HEK293 (cell line): ENCODE data around the gene TCF7L2.

ENCODE experiments used
- CTCF ChIA-PET: fragments of 350-600 bp; formaldehyde crosslinking; extraction: SDS; loops from one replicate; lab custom pipeline; 2021; ENCODE audit warnings: antibody characterized with exemption; lab: Yijun Ruan, JAX
- POLR2A ChIA-PET: fragments of 300-600 bp; formaldehyde crosslinking; extraction: SDS; loops from one replicate; lab custom pipeline; 2020; ENCODE audit warnings: antibody characterized with exemption, inconsistent platforms; lab: Yijun Ruan, JAX
- H3K27ac ChIP-seq: fragments of 200-500 bp; sonication (Bioruptor generic); 2 replicates; pipeline ENCODE4 v1.5.1; 2014; ENCODE audit warnings: low read depth, low read length, control low read depth, inconsistent platforms; ENCODE audit errors: extremely low read depth
- H3K36me3 ChIP-seq, 2 experiments: fragments of 200-500 bp in 1 of 2; sonication (Bioruptor generic) in 1 of 2; 1 replicate in 1 of 2; 2 replicates in 1 of 2; pipeline ENCODE4 v1.5.1; 2014 to 2017; ENCODE audit warnings: inconsistent platforms in 2 of 2, low read length in 2 of 2; ENCODE audit not compliant: control insufficient read depth in 2 of 2, insufficient read depth in 1 of 2
- H3K4me1 ChIP-seq: fragments of 200-500 bp; sonication (Bioruptor generic); 2 replicates; pipeline ENCODE4 v1.5.1; 2014; ENCODE audit warnings: mild to moderate bottlenecking, low read length, inconsistent platforms; ENCODE audit not compliant: control insufficient read depth, insufficient read depth
- H3K4me3 ChIP-seq: 2 replicates; pipeline ENCODE4 v1.5.1; 2011; ENCODE audit warnings: low read depth, mild to moderate bottlenecking, control low read depth, low read length, moderate library complexity
- H3K9me3 ChIP-seq: fragments of 200-500 bp; sonication (Bioruptor generic); 2 replicates; pipeline ENCODE4 v1.5.1; 2014; ENCODE audit warnings: low read depth, low read length, inconsistent platforms; ENCODE audit not compliant: control insufficient read depth, insufficient read depth
- FEZF1 ChIP-seq: fragments of 450-650 bp; formaldehyde crosslinking; IDR thresholded peaks from 2 replicates; pipeline ENCODE4 v1.5.1; 2016; ENCODE audit warnings: missing biosample characterization, missing genetic modification characterization
- GLIS1 ChIP-seq: fragments of 450-650 bp; formaldehyde crosslinking; IDR thresholded peaks from 2 replicates; pipeline ENCODE4 v1.5.1; 2016; ENCODE audit warnings: missing biosample characterization, missing genetic modification characterization
- OSR2 ChIP-seq: fragments of 450-650 bp; formaldehyde crosslinking; IDR thresholded peaks from 2 replicates; pipeline ENCODE4 v1.5.1; 2016; ENCODE audit warnings: missing biosample characterization, missing genetic modification characterization
- PRDM1 ChIP-seq: fragments of 450-650 bp; formaldehyde crosslinking; IDR thresholded peaks from 2 replicates; pipeline ENCODE4; 2016; ENCODE audit warnings: missing biosample characterization, missing genetic modification characterization
- TCF7L2 ChIP-seq: IDR thresholded peaks from 2 replicates; pipeline ENCODE4 v1.6.1; 2011; ENCODE audit warnings: low read depth, mild to moderate bottlenecking, inconsistent platforms, low read length, moderate library complexity, borderline replicate concordance
- ZBTB20 ChIP-seq: fragments of 450-650 bp; formaldehyde crosslinking; IDR thresholded peaks from 2 replicates; pipeline ENCODE4 v1.5.1; 2016; ENCODE audit warnings: missing biosample characterization, missing genetic modification characterization
- ZBTB48 ChIP-seq: fragments of 450-650 bp; formaldehyde crosslinking; IDR thresholded peaks from 2 replicates; pipeline ENCODE4 v1.5.1; 2016; ENCODE audit warnings: missing biosample characterization, missing genetic modification characterization
- ZEB2 ChIP-seq: fragments of 450-650 bp; formaldehyde crosslinking; IDR thresholded peaks from 2 replicates; pipeline ENCODE4 v1.5.1; 2016; ENCODE audit warnings: missing biosample characterization, missing genetic modification characterization
- ZNF121 ChIP-seq: fragments of 450-650 bp; formaldehyde crosslinking; IDR thresholded peaks from 2 replicates; pipeline ENCODE4 v1.5.1; 2016; ENCODE audit warnings: missing biosample characterization, missing genetic modification characterization
- ZNF416 ChIP-seq: fragments of 450-650 bp; formaldehyde crosslinking; IDR thresholded peaks from 2 replicates; pipeline ENCODE4 v1.5.1; 2016; ENCODE audit warnings: missing biosample characterization, missing genetic modification characterization
- ZNF654 ChIP-seq: fragments of 450-650 bp; formaldehyde crosslinking; IDR thresholded peaks from 2 replicates; pipeline ENCODE4 v1.5.1; 2016; ENCODE audit warnings: low read depth, missing biosample characterization, missing genetic modification characterization
- ZNF76 ChIP-seq: fragments of 450-650 bp; formaldehyde crosslinking; IDR thresholded peaks from 2 replicates; pipeline ENCODE4; 2016; ENCODE audit warnings: low read depth, missing biosample characterization, missing genetic modification characterization, borderline replicate concordance
- ZSCAN30 ChIP-seq: fragments of 450-650 bp; IDR thresholded peaks from 2 replicates; pipeline ENCODE4 v1.5.1; 2018; ENCODE audit warnings: missing biosample characterization, mild to moderate bottlenecking, missing genetic modification characterization, moderate library complexity
- TF ChIP-seq, protein P1 (sequence below): fragments of 450-650 bp; formaldehyde crosslinking; conservative IDR thresholded peaks from 2 replicates; pipeline ENCODE4 v1.5.1; 2016; ENCODE audit warnings: low read depth, missing biosample characterization, missing genetic modification characterization
- TF ChIP-seq, protein P2 (sequence below): fragments of 450-650 bp; formaldehyde crosslinking; IDR thresholded peaks from 2 replicates; pipeline ENCODE4 v1.5.1; 2016; ENCODE audit warnings: missing biosample characterization, missing genetic modification characterization
- TF ChIP-seq, protein P3 (sequence below): fragments of 450-650 bp; formaldehyde crosslinking; IDR thresholded peaks from 2 replicates; pipeline ENCODE4 v1.5.1; 2016; ENCODE audit warnings: missing biosample characterization, missing genetic modification characterization, low read depth
- TF ChIP-seq, protein P4 (sequence below): fragments of 450-650 bp; formaldehyde crosslinking; IDR thresholded peaks from 2 replicates; pipeline ENCODE4 v1.5.1; 2017; ENCODE audit warnings: missing biosample characterization, missing genetic modification characterization
- TF ChIP-seq, protein P5 (sequence below): fragments of 450-650 bp; formaldehyde crosslinking; IDR thresholded peaks from 2 replicates; pipeline ENCODE4 v1.5.1; 2016; ENCODE audit warnings: missing biosample characterization, missing genetic modification characterization
- TF ChIP-seq, protein P6 (sequence below): fragments of 450-650 bp; formaldehyde crosslinking; IDR thresholded peaks from 2 replicates; pipeline ENCODE4 v1.5.0; 2017; ENCODE audit warnings: missing biosample characterization, missing genetic modification characterization, borderline replicate concordance
- TF ChIP-seq, protein P7 (sequence below): fragments of 450-650 bp; formaldehyde crosslinking; IDR thresholded peaks from 2 replicates; pipeline ENCODE4 v1.5.1; 2016; ENCODE audit warnings: missing biosample characterization, missing genetic modification characterization

TCF7L2 gene

DNA sequence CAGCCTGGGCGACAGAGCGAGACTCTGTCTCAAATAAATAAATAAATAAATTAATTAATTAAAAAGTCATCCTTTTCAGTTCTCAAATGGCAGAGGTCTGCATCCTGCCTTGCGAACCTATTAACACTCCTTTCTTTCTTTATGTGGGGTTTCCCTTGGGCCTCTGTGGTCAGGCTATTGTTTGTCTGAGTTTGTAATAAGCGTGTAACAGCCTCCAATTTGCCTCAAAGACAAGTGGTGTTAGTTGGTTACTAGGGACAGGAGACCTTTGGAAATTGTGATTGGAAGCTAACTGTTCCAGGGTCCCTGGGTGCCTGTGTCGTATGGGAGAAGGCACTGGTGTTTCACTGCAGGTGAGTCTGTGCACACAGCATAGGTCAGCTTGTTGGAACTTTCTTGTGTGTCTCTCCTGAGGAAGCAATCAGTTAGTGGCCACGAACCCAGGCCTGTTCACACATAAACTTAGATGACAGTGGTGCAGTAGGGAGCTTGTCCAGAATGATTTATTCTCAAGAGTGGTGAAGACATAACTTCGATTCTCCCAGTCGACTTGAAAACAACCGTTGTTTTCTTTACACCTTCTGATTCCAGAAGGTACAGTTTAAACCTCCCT, 33.5 kb downstream of the TCF7L2 start (continued):
- TF ChIP-seq, protein P1, sequence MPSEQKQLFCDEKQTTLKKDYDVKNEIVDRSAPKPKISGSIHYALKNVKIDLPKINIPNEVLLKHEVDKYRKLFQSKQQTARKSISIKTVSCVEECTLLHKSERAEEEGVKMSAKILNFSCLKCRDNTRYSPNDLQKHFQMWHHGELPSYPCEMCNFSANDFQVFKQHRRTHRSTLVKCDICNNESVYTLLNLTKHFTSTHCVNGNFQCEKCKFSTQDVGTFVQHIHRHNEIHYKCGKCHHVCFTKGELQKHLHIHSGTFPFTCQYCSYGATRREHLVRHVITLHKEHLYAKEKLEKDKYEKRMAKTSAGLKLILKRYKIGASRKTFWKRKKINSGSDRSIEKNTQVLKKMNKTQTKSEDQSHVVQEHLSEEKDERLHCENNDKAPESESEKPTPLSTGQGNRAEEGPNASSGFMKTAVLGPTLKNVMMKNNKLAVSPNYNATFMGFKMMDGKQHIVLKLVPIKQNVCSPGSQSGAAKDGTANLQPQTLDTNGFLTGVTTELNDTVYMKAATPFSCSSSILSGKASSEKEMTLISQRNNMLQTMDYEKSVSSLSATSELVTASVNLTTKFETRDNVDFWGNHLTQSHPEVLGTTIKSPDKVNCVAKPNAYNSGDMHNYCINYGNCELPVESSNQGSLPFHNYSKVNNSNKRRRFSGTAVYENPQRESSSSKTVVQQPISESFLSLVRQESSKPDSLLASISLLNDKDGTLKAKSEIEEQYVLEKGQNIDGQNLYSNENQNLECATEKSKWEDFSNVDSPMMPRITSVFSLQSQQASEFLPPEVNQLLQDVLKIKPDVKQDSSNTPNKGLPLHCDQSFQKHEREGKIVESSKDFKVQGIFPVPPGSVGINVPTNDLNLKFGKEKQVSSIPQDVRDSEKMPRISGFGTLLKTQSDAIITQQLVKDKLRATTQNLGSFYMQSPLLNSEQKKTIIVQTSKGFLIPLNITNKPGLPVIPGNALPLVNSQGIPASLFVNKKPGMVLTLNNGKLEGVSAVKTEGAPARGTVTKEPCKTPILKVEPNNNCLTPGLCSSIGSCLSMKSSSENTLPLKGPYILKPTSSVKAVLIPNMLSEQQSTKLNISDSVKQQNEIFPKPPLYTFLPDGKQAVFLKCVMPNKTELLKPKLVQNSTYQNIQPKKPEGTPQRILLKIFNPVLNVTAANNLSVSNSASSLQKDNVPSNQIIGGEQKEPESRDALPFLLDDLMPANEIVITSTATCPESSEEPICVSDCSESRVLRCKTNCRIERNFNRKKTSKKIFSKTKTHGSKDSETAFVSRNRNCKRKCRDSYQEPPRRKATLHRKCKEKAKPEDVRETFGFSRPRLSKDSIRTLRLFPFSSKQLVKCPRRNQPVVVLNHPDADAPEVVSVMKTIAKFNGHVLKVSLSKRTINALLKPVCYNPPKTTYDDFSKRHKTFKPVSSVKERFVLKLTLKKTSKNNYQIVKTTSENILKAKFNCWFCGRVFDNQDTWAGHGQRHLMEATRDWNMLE, result no peak
- TF ChIP-seq OSR2, result peak; percentile 75
- TF ChIP-seq ZBTB48 (tag by site-specific recombination), result 0 out of 2 replicates have a peak, but pooled peaks have one; percentile 23
- TF ChIP-seq, protein P2, sequence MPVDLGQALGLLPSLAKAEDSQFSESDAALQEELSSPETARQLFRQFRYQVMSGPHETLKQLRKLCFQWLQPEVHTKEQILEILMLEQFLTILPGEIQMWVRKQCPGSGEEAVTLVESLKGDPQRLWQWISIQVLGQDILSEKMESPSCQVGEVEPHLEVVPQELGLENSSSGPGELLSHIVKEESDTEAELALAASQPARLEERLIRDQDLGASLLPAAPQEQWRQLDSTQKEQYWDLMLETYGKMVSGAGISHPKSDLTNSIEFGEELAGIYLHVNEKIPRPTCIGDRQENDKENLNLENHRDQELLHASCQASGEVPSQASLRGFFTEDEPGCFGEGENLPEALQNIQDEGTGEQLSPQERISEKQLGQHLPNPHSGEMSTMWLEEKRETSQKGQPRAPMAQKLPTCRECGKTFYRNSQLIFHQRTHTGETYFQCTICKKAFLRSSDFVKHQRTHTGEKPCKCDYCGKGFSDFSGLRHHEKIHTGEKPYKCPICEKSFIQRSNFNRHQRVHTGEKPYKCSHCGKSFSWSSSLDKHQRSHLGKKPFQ (tag by site-specific recombination), result peak; percentile 68
- peak; percentile 11; the same call in 1 of the 2 replicates for TF ChIP-seq GLIS1 (tag by site-specific recombination)
- TF ChIP-seq, protein P3, sequence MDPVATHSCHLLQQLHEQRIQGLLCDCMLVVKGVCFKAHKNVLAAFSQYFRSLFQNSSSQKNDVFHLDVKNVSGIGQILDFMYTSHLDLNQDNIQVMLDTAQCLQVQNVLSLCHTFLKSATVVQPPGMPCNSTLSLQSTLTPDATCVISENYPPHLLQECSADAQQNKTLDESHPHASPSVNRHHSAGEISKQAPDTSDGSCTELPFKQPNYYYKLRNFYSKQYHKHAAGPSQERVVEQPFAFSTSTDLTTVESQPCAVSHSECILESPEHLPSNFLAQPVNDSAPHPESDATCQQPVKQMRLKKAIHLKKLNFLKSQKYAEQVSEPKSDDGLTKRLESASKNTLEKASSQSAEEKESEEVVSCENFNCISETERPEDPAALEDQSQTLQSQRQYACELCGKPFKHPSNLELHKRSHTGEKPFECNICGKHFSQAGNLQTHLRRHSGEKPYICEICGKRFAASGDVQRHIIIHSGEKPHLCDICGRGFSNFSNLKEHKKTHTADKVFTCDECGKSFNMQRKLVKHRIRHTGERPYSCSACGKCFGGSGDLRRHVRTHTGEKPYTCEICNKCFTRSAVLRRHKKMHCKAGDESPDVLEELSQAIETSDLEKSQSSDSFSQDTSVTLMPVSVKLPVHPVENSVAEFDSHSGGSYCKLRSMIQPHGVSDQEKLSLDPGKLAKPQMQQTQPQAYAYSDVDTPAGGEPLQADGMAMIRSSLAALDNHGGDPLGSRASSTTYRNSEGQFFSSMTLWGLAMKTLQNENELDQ (tag by site-specific recombination), result no peak
- no peak for TF ChIP-seq ZNF654
- TF ChIP-seq, protein P4, sequence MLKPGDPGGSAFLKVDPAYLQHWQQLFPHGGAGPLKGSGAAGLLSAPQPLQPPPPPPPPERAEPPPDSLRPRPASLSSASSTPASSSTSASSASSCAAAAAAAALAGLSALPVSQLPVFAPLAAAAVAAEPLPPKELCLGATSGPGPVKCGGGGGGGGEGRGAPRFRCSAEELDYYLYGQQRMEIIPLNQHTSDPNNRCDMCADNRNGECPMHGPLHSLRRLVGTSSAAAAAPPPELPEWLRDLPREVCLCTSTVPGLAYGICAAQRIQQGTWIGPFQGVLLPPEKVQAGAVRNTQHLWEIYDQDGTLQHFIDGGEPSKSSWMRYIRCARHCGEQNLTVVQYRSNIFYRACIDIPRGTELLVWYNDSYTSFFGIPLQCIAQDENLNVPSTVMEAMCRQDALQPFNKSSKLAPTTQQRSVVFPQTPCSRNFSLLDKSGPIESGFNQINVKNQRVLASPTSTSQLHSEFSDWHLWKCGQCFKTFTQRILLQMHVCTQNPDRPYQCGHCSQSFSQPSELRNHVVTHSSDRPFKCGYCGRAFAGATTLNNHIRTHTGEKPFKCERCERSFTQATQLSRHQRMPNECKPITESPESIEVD (tag by site-specific recombination), result peak; percentile 7; the same call in 1 of the 2 replicates
- TF ChIP-seq FEZF1 (tag by site-specific recombination), result peak; percentile 34; the same call in 1 of the 2 replicates
- peak; percentile 18; the same call in 1 of the 2 replicates for TF ChIP-seq ZEB2 (tag by site-specific recombination)
- TF ChIP-seq ZNF76 (tag by site-specific recombination), result no peak
- TF ChIP-seq ZNF416, result no peak
- no peak for TF ChIP-seq ZNF121 (tag by site-specific recombination)
- TF ChIP-seq PRDM1 (tag by site-specific recombination), result peak; percentile 33; the same call in 1 of the 2 replicates
- TF ChIP-seq, all 188 proteins: peak for 12

DNA sequence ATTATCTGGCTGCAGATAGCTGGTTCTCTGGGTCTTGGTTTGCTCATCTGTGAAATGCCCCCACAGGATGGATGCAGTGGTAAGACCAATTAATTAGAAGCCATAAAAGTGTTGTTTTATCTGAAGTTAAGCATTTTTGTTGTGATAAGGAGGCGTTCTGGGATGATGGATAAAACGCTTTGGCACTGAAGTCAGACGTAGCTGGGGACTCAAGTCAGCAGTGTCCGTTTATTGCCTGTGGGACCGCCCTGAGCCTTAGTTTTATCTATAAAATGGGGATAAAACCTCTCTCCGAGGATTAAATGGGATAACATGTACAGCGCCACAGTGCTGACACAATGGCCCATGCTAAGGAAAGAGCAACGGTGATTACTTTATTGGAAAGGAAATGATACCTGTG, 34.7 kb downstream of the TCF7L2 start:
- ChIA-PET POLR2A (interaction anchor here (0.6 to 0.9 kb wide), 2 partner anchors 10 to 31 kb away, joined by 3 to 4 read pairs; no protein-coding TSS in a partner anchor), CTCF (interaction anchor here (0.6 kb wide), 1 partner anchor 10 kb away, joined by 4 read pairs; no protein-coding TSS in a partner anchor)
- no peak overlapping the region for H3K4me3 ChIP-seq
- H3K27ac ChIP-seq, result peak overlapping the region; percentile 37; the same call in 1 of the 2 replicates
- H3K9me3 ChIP-seq, result no peaks in the 10 kb centered on the region
- peaks cover 61% of the 10 kb centered on the region for H3K4me1 ChIP-seq
- no peaks in the 10 kb centered on the region for H3K36me3 ChIP-seq
- TF ChIP-seq TCF7L2 (peak; percentile 56; the same call in 1 of the 2 replicates), ZBTB20 (tag by site-specific recombination) (peak; percentile 20; the same call in 1 of the 2 replicates), ZSCAN30 (tag by site-specific recombination) (peak; percentile 65; the same call in 1 of the 2 replicates), FEZF1 (tag by site-specific recombination) (peak; percentile 98), GLIS1 (tag by site-specific recombination) (peak; percentile 92)
- TF ChIP-seq, protein P5, sequence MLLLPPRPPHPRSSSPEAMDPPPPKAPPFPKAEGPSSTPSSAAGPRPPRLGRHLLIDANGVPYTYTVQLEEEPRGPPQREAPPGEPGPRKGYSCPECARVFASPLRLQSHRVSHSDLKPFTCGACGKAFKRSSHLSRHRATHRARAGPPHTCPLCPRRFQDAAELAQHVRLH (tag by site-specific recombination), result peak; percentile 92
- TF ChIP-seq, protein P6, sequence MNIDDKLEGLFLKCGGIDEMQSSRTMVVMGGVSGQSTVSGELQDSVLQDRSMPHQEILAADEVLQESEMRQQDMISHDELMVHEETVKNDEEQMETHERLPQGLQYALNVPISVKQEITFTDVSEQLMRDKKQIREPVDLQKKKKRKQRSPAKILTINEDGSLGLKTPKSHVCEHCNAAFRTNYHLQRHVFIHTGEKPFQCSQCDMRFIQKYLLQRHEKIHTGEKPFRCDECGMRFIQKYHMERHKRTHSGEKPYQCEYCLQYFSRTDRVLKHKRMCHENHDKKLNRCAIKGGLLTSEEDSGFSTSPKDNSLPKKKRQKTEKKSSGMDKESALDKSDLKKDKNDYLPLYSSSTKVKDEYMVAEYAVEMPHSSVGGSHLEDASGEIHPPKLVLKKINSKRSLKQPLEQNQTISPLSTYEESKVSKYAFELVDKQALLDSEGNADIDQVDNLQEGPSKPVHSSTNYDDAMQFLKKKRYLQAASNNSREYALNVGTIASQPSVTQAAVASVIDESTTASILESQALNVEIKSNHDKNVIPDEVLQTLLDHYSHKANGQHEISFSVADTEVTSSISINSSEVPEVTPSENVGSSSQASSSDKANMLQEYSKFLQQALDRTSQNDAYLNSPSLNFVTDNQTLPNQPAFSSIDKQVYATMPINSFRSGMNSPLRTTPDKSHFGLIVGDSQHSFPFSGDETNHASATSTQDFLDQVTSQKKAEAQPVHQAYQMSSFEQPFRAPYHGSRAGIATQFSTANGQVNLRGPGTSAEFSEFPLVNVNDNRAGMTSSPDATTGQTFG (tag by site-specific recombination), result no peak
- TF ChIP-seq, protein P7, sequence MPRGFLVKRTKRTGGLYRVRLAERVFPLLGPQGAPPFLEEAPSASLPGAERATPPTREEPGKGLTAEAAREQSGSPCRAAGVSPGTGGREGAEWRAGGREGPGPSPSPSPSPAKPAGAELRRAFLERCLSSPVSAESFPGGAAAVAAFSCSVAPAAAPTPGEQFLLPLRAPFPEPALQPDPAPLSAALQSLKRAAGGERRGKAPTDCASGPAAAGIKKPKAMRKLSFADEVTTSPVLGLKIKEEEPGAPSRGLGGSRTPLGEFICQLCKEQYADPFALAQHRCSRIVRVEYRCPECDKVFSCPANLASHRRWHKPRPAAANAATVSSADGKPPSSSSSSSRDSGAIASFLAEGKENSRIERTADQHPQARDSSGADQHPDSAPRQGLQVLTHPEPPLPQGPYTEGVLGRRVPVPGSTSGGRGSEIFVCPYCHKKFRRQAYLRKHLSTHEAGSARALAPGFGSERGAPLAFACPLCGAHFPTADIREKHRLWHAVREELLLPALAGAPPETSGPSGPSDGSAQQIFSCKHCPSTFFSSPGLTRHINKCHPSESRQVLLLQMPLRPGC (tag by site-specific recombination), result 0 out of 2 replicates have a peak, but pooled peaks have one; percentile 4
